ENCODE measurements around the gene OTUD5.

Gene OTUD5

GRCh38 chrX:48972220-48973164 lies 15.1 kb upstream of the OTUD5 start (continued):
- peak; percentile 77 for TF ChIP-seq HIC1 (tag by site-specific recombination; IDR thresholded peaks at IDR 0.05)

GRCh38 chrX:48971249-48972219 lies 14.1 kb upstream of the OTUD5 start, which contains the start of gene KCND1:
Gene KCND1 (minus strand): TSS chrX:48971844. CDS start chrX:48970271, 1,573 bp downstream.
- CTCF ChIA-PET = interaction anchor here (0.6 to 1.7 kb wide), 11 partner anchors 10 to 153 kb away, joined by 3 to 7 read pairs (median 3); no protein-coding TSS in a partner anchor
- no peak within 1 kb of the TSS for H3K27ac ChIP-seq (ENCODE audit: extremely low read depth, low read depth, low read length)
- TF ChIP-seq ZNF514 (tag by site-specific recombination; IDR thresholded peaks at IDR 0.05) (no peak), ZNF24 (tag by site-specific recombination; IDR thresholded peaks at IDR 0.05) (no peak), ZNF266 (tag by site-specific recombination; IDR thresholded peaks at IDR 0.05; ENCODE audit: low read depth) (no peak), ZSCAN23 (tag by site-specific recombination; IDR thresholded peaks at IDR 0.05) (no peak), BCL6B (tag by site-specific recombination; IDR thresholded peaks at IDR 0.05) (no peak), ATF2 (tag by site-specific recombination; IDR thresholded peaks at IDR 0.05; ENCODE audit: low read depth) (no peak), SALL2 (tag by site-specific recombination; IDR thresholded peaks at IDR 0.05; ENCODE audit: borderline replicate concordance) (no peak), OSR2 (tag by site-specific recombination; IDR thresholded peaks at IDR 0.05) (peak; percentile 79), ZFHX2 (tag by site-specific recombination; conservative IDR thresholded peaks at IDR 0.05) (peak; percentile 79), ZNF654 (tag by site-specific recombination; IDR thresholded peaks at IDR 0.05; ENCODE audit: low read depth) (no peak), ZIC2 (tag by site-specific recombination; IDR thresholded peaks at IDR 0.05) (peak; percentile 42), PRDM4 (tag by site-specific recombination; IDR thresholded peaks at IDR 0.05) (no peak), RBAK (tag by site-specific recombination; IDR thresholded peaks at IDR 0.05) (no peak), ZBTB1 (tag by site-specific recombination; IDR thresholded peaks at IDR 0.05) (no peak), ZNF558 (tag by site-specific recombination; IDR thresholded peaks at IDR 0.05) (no peak), KLF17 (tag by site-specific recombination; IDR thresholded peaks at IDR 0.05) (peak; percentile 63; the same call in 1 of the 2 replicates), ZNF16 (tag by site-specific recombination; IDR thresholded peaks at IDR 0.05; ENCODE audit: low read depth) (no peak), ZXDB (tag by site-specific recombination; IDR thresholded peaks at IDR 0.05) (0 out of 2 replicates have a peak, but pooled peaks have one; percentile 23), CTCF (tag by site-specific recombination; IDR thresholded peaks at IDR 0.05) (no peak), ZNF544 (tag by site-specific recombination; IDR thresholded peaks at IDR 0.05) (no peak), ZNF747 (tag by site-specific recombination; IDR thresholded peaks at IDR 0.05) (no peak), SP7 (tag by site-specific recombination; IDR thresholded peaks at IDR 0.05) (peak; percentile 61)

More at GRCh38 chrX:48971249-48972219, 14.1 kb upstream of the OTUD5 start, which contains the start of gene KCND1:
- no peaks in the 10 kb centered on the region for H3K9me3 ChIP-seq (ENCODE audit: control insufficient read depth, insufficient read depth, low read depth, low read length)
- POLR2A ChIA-PET = interaction anchor here (0.5 to 2.4 kb wide), 9 partner anchors 10 to 340 kb away, joined by 3 to 20 read pairs (median 3); partner anchors contain the start of genes GRIPAP1 and TFE3
- H3K36me3 ChIP-seq (ENCODE audit: control insufficient read depth in 2 of 2, insufficient read depth in 1 of 2, low read length in 2 of 2) = peaks cover 0 to 24% of the 10 kb centered on the region in 2 experiments; a peak in 1 of 3 replicates
- peaks cover 5% of the 10 kb centered on the region; the same call in 1 of the 2 replicates for H3K4me1 ChIP-seq (ENCODE audit: control insufficient read depth, insufficient read depth, low read length)
- H3K4me3 ChIP-seq (ENCODE audit: low read depth, low read length) = no peak within 1 kb of the TSS
